ENCODE measurements around the gene ATXN1L. TPM values are rescaled to one million over a fixed set of nuclear protein-coding genes. Genes with fewer than 3 reads are reported as not detected.

The ATXN1L gene
- 24.9 and 28.3 TPM in 2 replicates for total RNA-seq

- H3K4me3 Mint-ChIP-seq = peak within 1 kb of the TSS; percentile 92
- POLR2A ChIA-PET = interaction anchor here (0.8 to 5.6 kb wide), 9 partner anchors 10 to 49 kb away, joined by 3 to 60 read pairs (median 4); partner anchors contain the start of genes AP1G1 and ZNF821
- peaks cover 51% of the 10 kb centered on the region for H3K4me1 Mint-ChIP-seq
- TF ChIP-seq CTCF (IDR thresholded peaks at IDR 0.05) = no peak
- CTCF ChIA-PET = interaction anchor here (0.8 to 1.7 kb wide), 3 partner anchors 37 to 38 kb away, joined by 4 to 6 read pairs (median 5); no protein-coding TSS in a partner anchor
- ATAC-seq (ENCODE audit: low read depth) = peak; percentile 89
- H3K9me3 Mint-ChIP-seq = no peaks in the 10 kb centered on the region
- peak; percentile 99 for DNase-seq
- H3K36me3 Mint-ChIP-seq (ENCODE audit: low read depth) = peaks cover 35% of the 10 kb centered on the region
- H3K27me3 Mint-ChIP-seq = no peaks in the 10 kb centered on the region
- intact Hi-C loops (cut with micrococcal nuclease) = loop anchor here (1.0 kb wide), 5 partner anchors 28 to 162 kb away; partner anchors contain the start of genes DHODH and IST1
- H3K27ac Mint-ChIP-seq = peak within 1 kb of the TSS; percentile 98
These were observed at the start of gene ATXN1L for GRCh38 chr16:71845639-71846430. TSS of gene ATXN1L (plus strand) at chr16:71845976. CDS start at chr16:71849741, 3,765 bp downstream.

GRCh38 chr16:71796501-71797097 is 49.2 kb upstream of the ATXN1L start:
- H3K27me3 Mint-ChIP-seq = no peaks in the 10 kb centered on the region
- TF ChIP-seq CTCF (IDR thresholded peaks at IDR 0.05) = no peak
- ChIA-PET POLR2A (no interaction called here), CTCF (no interaction called here)
- DNase-seq = no peak
- no peak overlapping the region for H3K27ac Mint-ChIP-seq
- H3K36me3 Mint-ChIP-seq (ENCODE audit: low read depth) = peaks cover 51% of the 10 kb centered on the region
- ATAC-seq (ENCODE audit: low read depth) = no peak
- H3K9me3 Mint-ChIP-seq = no peaks in the 10 kb centered on the region
- H3K4me1 Mint-ChIP-seq = peaks cover 35% of the 10 kb centered on the region
- intact Hi-C loops (cut with micrococcal nuclease) = no loop called here
- H3K4me3 Mint-ChIP-seq = no peak overlapping the region

- intact Hi-C loops (cut with micrococcal nuclease) = loop anchor here (10.0 kb wide), 1 partner anchor 318 kb away; the partner anchor contains the start of gene ZNF19
- DNase-seq = no peak
- TF ChIP-seq CTCF (IDR thresholded peaks at IDR 0.05) = no peak
- H3K27ac Mint-ChIP-seq = no peak overlapping the region
- ChIA-PET POLR2A (no interaction called here), CTCF (no interaction called here)
- H3K4me1 Mint-ChIP-seq = peaks cover 27% of the 10 kb centered on the region
- H3K9me3 Mint-ChIP-seq = no peaks in the 10 kb centered on the region
- ATAC-seq (ENCODE audit: low read depth) = no peak
- H3K27me3 Mint-ChIP-seq = no peaks in the 10 kb centered on the region
- H3K36me3 Mint-ChIP-seq (ENCODE audit: low read depth) = peaks cover 47% of the 10 kb centered on the region
- no peak overlapping the region for H3K4me3 Mint-ChIP-seq
These were observed 42.5 kb upstream of the ATXN1L start for GRCh38 chr16:71803305-71803690.

GRCh38 chr16:71807905-71808592 is 37.7 kb upstream of the ATXN1L start:
- ChIA-PET CTCF (interaction anchor here (2.7 kb wide), 1 partner anchor 74 kb away, joined by 19 read pairs; no protein-coding TSS in a partner anchor), POLR2A (interaction anchor here (0.5 to 3.8 kb wide), 27 partner anchors 10 to 286 kb away, joined by 3 to 110 read pairs (median 6); partner anchors contain the start of genes DHX38, IST1 and ZNF821)
- Mint-ChIP-seq H3K36me3 (ENCODE audit: low read depth) (peaks cover 30% of the 10 kb centered on the region), H3K27ac (peak overlapping the region; percentile 100), H3K4me1 (peaks cover 39% of the 10 kb centered on the region), H3K27me3 (no peaks in the 10 kb centered on the region), H3K9me3 (no peaks in the 10 kb centered on the region), H3K4me3 (peak overlapping the region; percentile 98)
- TF ChIP-seq CTCF (IDR thresholded peaks at IDR 0.05) = no peak
- intact Hi-C loops (cut with micrococcal nuclease) = loop anchor here (2.0 to 10.0 kb wide), 2 partner anchors 153 to 323 kb away; partner anchors contain the start of gene ZNF19
- DNase-seq (no peak), ATAC-seq (ENCODE audit: low read depth) (peak; percentile 3)

Measured in activated B cell treated with CpG ODN at 0.5 μM for 24 hours (primary cell).